ENCODE measurements around the gene CA9. TPM values are rescaled to one million over a fixed set of nuclear protein-coding genes. Genes with fewer than 3 reads are reported as not detected.

CA9 gene
- total RNA-seq, 1 experiment from 2014 or later = 8.5 TPM

- no peaks in the 10 kb centered on the region for H3K9me3 ChIP-seq (ENCODE audit: control insufficient read depth in 1 of 2, insufficient read depth in 1 of 2, low read depth in 1 of 2, low read length in 2 of 2)
- CTCF ChIA-PET = interaction anchor here (0.6 to 3.7 kb wide), 25 partner anchors 9 to 186 kb away, joined by 3 to 33 read pairs (median 4); partner anchors contain the start of genes ARHGEF39, CA9, CCDC107 and CREB3
- RAD21 ChIA-PET (ENCODE audit: low non-redundant PET in 1 of 2, low total read pairs in 2 of 2, uncharacterized antibody in 2 of 2, unreplicated experiment in 2 of 2) = interaction anchor here in 1 of 2 experiments (0.7 to 1.1 kb wide), 4 partner anchors 34 to 186 kb away, joined by 3 to 4 read pairs (median 3); partner anchors contain the start of genes CCDC107 and RMRP
- POLR2A ChIA-PET = interaction anchor here (0.9 to 1.6 kb wide), 5 partner anchors 8 to 37 kb away, joined by 3 to 6 read pairs (median 4); partner anchors contain the start of gene CREB3
- H3K4me1 ChIP-seq (ENCODE audit: control insufficient read depth in 1 of 2, insufficient read depth in 2 of 2, low read length in 2 of 2) = peaks cover under 1 to 4% of the 10 kb centered on the region in 2 experiments; a peak in 2 of 4 replicates
- peak in 2 of 3 experiments; percentile 96 to 97; a peak in 4 of 6 replicates for TF ChIP-seq CTCF (IDR thresholded peaks at IDR 0.05 in 2 of 3, conservative IDR thresholded peaks at IDR 0.05 in 1 of 3; ENCODE audit: borderline replicate concordance in 1 of 3, insufficient read depth in 1 of 3, low read depth in 2 of 3, low read length in 2 of 3)
- 0 out of 2 replicates have a peak, but pooled peaks have one; percentile 23 for TF ChIP-seq POLR2AphosphoS5 (IDR thresholded peaks at IDR 0.05; ENCODE audit: low read depth, low read length)
- no peak for TF ChIP-seq FOSL1 (IDR thresholded peaks at IDR 0.05; ENCODE audit: low read depth)
- H3K27ac ChIP-seq (ENCODE audit: low read depth, low read length) = peak overlapping the region; percentile 2; the same call in 1 of the 2 replicates
- H3K27me3 ChIP-seq (ENCODE audit: insufficient read depth, low read length) = no peaks in the 10 kb centered on the region
- no peaks in the 10 kb centered on the region for H3K79me2 ChIP-seq (ENCODE audit: insufficient read depth, low read length)
- H4K20me1 ChIP-seq (ENCODE audit: insufficient read depth) = no peaks in the 10 kb centered on the region
- H2AFZ ChIP-seq (ENCODE audit: low read depth, low read length, poor library complexity, severe bottlenecking) = no peak overlapping the region
- intact Hi-C loops (cut with micrococcal nuclease) = no loop called here
- peak; percentile 94 for ATAC-seq
- DNase-seq (ENCODE audit: low read depth, low spot score) = peak; percentile 37
- H3K9me2 ChIP-seq (ENCODE audit: insufficient read depth) = no peaks in the 10 kb centered on the region
- no peak overlapping the region for H3K4me3 ChIP-seq (replicated peaks in 1 of 2; ENCODE audit: low read depth in 1 of 2, low read length in 2 of 2)
- BruUV-seq (replicated peaks) = no TSS peak
- H3K9ac ChIP-seq (ENCODE audit: low read length) = no peak overlapping the region
- H3K36me3 ChIP-seq (ENCODE audit: control insufficient read depth in 1 of 2, insufficient read depth in 2 of 2, low read length in 2 of 2) = peaks cover 36 to 52% of the 10 kb centered on the region in 2 experiments
- H3K4me2 ChIP-seq (ENCODE audit: low read length) = no peak overlapping the region
These were observed 22.9 kb downstream of the CA9 start for GRCh38 chr9:35696520-35697215.

- Histone ChIP-seq H3K4me3 (replicated peaks in 1 of 2; ENCODE audit: low read depth in 1 of 2, low read length in 2 of 2) (no peak overlapping the region), H3K9me3 (ENCODE audit: control insufficient read depth in 1 of 2, insufficient read depth in 1 of 2, low read depth in 1 of 2, low read length in 2 of 2) (no peaks in the 10 kb centered on the region), H2AFZ (ENCODE audit: low read depth, low read length, poor library complexity, severe bottlenecking) (no peak overlapping the region), H3K79me2 (ENCODE audit: insufficient read depth, low read length) (no peaks in the 10 kb centered on the region), H3K4me2 (ENCODE audit: low read length) (no peak overlapping the region), H3K27ac (ENCODE audit: low read depth, low read length) (no peak overlapping the region), H3K9me2 (ENCODE audit: insufficient read depth) (no peaks in the 10 kb centered on the region), H3K27me3 (ENCODE audit: insufficient read depth, low read length) (no peaks in the 10 kb centered on the region), H3K4me1 (ENCODE audit: control insufficient read depth in 1 of 2, insufficient read depth in 2 of 2, low read length in 2 of 2) (peaks cover 0 to 4% of the 10 kb centered on the region in 2 experiments; a peak in 1 of 4 replicates), H4K20me1 (ENCODE audit: insufficient read depth) (no peaks in the 10 kb centered on the region), H3K36me3 (ENCODE audit: control insufficient read depth in 1 of 2, insufficient read depth in 2 of 2, low read length in 2 of 2) (peaks cover 41 to 57% of the 10 kb centered on the region in 2 experiments), H3K9ac (ENCODE audit: low read length) (no peak overlapping the region)
- BruUV-seq (replicated peaks) = TSS peak; percentile 65
- intact Hi-C loops (cut with micrococcal nuclease) = no loop called here
- no peak for DNase-seq (ENCODE audit: low read depth, low spot score)
- ChIA-PET RAD21 (ENCODE audit: low non-redundant PET in 1 of 2, low total read pairs in 2 of 2, uncharacterized antibody in 2 of 2, unreplicated experiment in 2 of 2) (no interaction called here), CTCF (interaction anchor here (1.7 to 3.7 kb wide), 5 partner anchors 8 to 51 kb away, joined by 7 to 33 read pairs (median 15); partner anchors contain the start of genes CREB3 and TLN1), POLR2A (interaction anchor here (1.3 to 1.4 kb wide), 2 partner anchors 9 to 35 kb away, joined by 4 to 5 read pairs; partner anchors contain the start of gene CREB3)
- TF ChIP-seq SP1 (IDR thresholded peaks at IDR 0.05; ENCODE audit: low read depth) = no peak
- no peak for TF ChIP-seq EGR1 (IDR thresholded peaks at IDR 0.05; ENCODE audit: low read depth)
- no peak for TF ChIP-seq CTCF (IDR thresholded peaks at IDR 0.05 in 2 of 3, conservative IDR thresholded peaks at IDR 0.05 in 1 of 3; ENCODE audit: borderline replicate concordance in 1 of 3, insufficient read depth in 1 of 3, low read depth in 2 of 3, low read length in 2 of 3)
- TF ChIP-seq MAX (IDR thresholded peaks at IDR 0.05) = no peak
- ATAC-seq = no peak
These were observed 23.8 kb downstream of the CA9 start for GRCh38 chr9:35697486-35697885.

Data from HCT116 (cell line).